Karpas-422 (cell line): Measurements from ENCODE around the gene LZTS3. TPM values are rescaled to one million over a fixed set of nuclear protein-coding genes. Genes with fewer than 3 reads are reported as not detected.
"Not testable (repeated sequence)": the region's sequence is repeated elsewhere in the genome, so short reads cannot be mapped to it uniquely, and the experiment has no call there.

Source experiments
- DNase-seq: peaks from one replicate; pipeline ENCODE4 v3.0.0-alpha.2; 2015
- H2AFZ ChIP-seq: fragments of 200-600 bp; sonication (generic); 2 replicates; pipeline ENCODE4 v1.6.1; 2014; ENCODE audit warnings: antibody characterized with exemption, low read length, mixed read lengths
- H3K27ac ChIP-seq: fragments of 200-600 bp; sonication (generic); 2 replicates; pipeline ENCODE4 v1.5.1; 2014; ENCODE audit warnings: mild to moderate bottlenecking, low read length, moderate library complexity
- H3K27me3 ChIP-seq: fragments of 200-600 bp; sonication (generic); 2 replicates; pipeline ENCODE4 v1.6.1; 2014; ENCODE audit warnings: low read length, mixed read lengths
- H3K36me3 ChIP-seq: fragments of 200-600 bp; sonication (generic); 2 replicates; pipeline ENCODE4 v1.6.1; 2014; ENCODE audit warnings: low read length, mixed read lengths; ENCODE audit not compliant: insufficient read depth
- H3K4me1 ChIP-seq: fragments of 200-600 bp; sonication (generic); 2 replicates; pipeline ENCODE4 v1.6.1; 2014; ENCODE audit warnings: mild to moderate bottlenecking, low read length, mixed read lengths
- H3K4me2 ChIP-seq: fragments of 200-600 bp; sonication (generic); 2 replicates; pipeline ENCODE4 v1.6.1; 2014; ENCODE audit warnings: low read length, low read depth, mild to moderate bottlenecking; ENCODE audit not compliant: poor library complexity, severe bottlenecking
- H3K4me3 ChIP-seq: fragments of 200-600 bp; sonication (generic); 2 replicates; pipeline ENCODE4 v1.5.1; 2014; ENCODE audit warnings: mild to moderate bottlenecking, antibody characterized with exemption, low read length, mixed read lengths
- H3K79me2 ChIP-seq: fragments of 200-600 bp; sonication (generic); 2 replicates; pipeline ENCODE4 v1.6.1; 2014; ENCODE audit warnings: mild to moderate bottlenecking, low read length, mixed read lengths
- H3K9ac ChIP-seq: fragments of 200-600 bp; sonication (generic); 2 replicates; pipeline ENCODE4 v1.6.0; 2014; ENCODE audit warnings: low read length
- H3K9me2 ChIP-seq: fragments of 200-600 bp; sonication (generic), shearing (Covaris generic); replicated peaks from 2 replicates; pipeline ENCODE4 v1.6.0; 2014; ENCODE audit warnings: mild to moderate bottlenecking, low read length, moderate library complexity; ENCODE audit not compliant: insufficient read depth
- H3K9me3 ChIP-seq: fragments of 300-700, 200-600 bp; sonication (generic); 2 replicates; pipeline ENCODE4 v1.6.1; 2014; ENCODE audit warnings: low read length, mixed read lengths
- H4K20me1 ChIP-seq: fragments of 200-600 bp; sonication (generic); 2 replicates; pipeline ENCODE4 v1.6.1; 2014; ENCODE audit warnings: mild to moderate bottlenecking, antibody characterized with exemption, low read length, low read depth; ENCODE audit not compliant: insufficient read depth
- total RNA-seq: library from RNA; depleted of rRNA; stranded (reverse); fragments of >200 nt; shearing (Covaris generic); gene quantifications from 2 replicates; pipeline ENCODE4 v1.2.3, GENCODE V29; 2014; ENCODE audit warnings: low replicate concordance

LZTS3 gene
- total RNA-seq, 1 experiment from 2014 or later = 3.1 TPM

GRCh38 chr20:3125776-3126526 lies 47.4 kb downstream of the LZTS3 start:
- not testable (repeated sequence) for H3K36me3 ChIP-seq, H3K4me3 ChIP-seq, H3K9me3 ChIP-seq, H3K27ac ChIP-seq, H4K20me1 ChIP-seq, H3K4me1 ChIP-seq, H3K9me2 ChIP-seq, H3K9ac ChIP-seq, H3K4me2 ChIP-seq, H2AFZ ChIP-seq, H3K27me3 ChIP-seq, DNase-seq
- H3K79me2 ChIP-seq = peaks cover 19% of the 10 kb centered on the region; the same call in 1 of the 2 replicates

GRCh38 chr20:3124773-3125560 lies 48.4 kb downstream of the LZTS3 start:
- not testable (repeated sequence) for H3K27me3 ChIP-seq, H3K9me2 ChIP-seq, H3K36me3 ChIP-seq, H2AFZ ChIP-seq, H3K27ac ChIP-seq, H3K4me1 ChIP-seq, H3K4me2 ChIP-seq, DNase-seq, H3K9me3 ChIP-seq, H4K20me1 ChIP-seq, H3K9ac ChIP-seq, H3K4me3 ChIP-seq
- 0 out of 2 replicates have a peak, but pooled peaks cover 15% of the 10 kb centered on the region for H3K79me2 ChIP-seq

- not testable (repeated sequence) for DNase-seq, H2AFZ ChIP-seq, H3K9ac ChIP-seq, H3K27ac ChIP-seq, H3K36me3 ChIP-seq, H3K27me3 ChIP-seq, H3K4me2 ChIP-seq, H4K20me1 ChIP-seq, H3K9me2 ChIP-seq, H3K4me1 ChIP-seq, H3K4me3 ChIP-seq, H3K79me2 ChIP-seq, H3K9me3 ChIP-seq
Measured at GRCh38 chr20:3124163-3124562, 49.2 kb downstream of the LZTS3 start.

GRCh38 chr20:3123542-3123941 lies 49.8 kb downstream of the LZTS3 start:
- Histone ChIP-seq H3K27ac (no peak overlapping the region), H4K20me1 (no peaks in the 10 kb centered on the region), H3K4me1 (no peaks in the 10 kb centered on the region), H3K36me3 (peaks cover 3% of the 10 kb centered on the region), H3K4me2 (no peak overlapping the region), H3K9me3 (peaks cover 5% of the 10 kb centered on the region), H3K79me2 (0 out of 2 replicates have a peak, but pooled peaks cover 3% of the 10 kb centered on the region), H3K9ac (no peak overlapping the region), H2AFZ (no peak overlapping the region), H3K4me3 (no peak overlapping the region), H3K27me3 (no peaks in the 10 kb centered on the region), H3K9me2 (no peaks in the 10 kb centered on the region)
- no peak for DNase-seq

GRCh38 chr20:3121955-3122610 lies 51.3 kb downstream of the LZTS3 start:
- peaks cover under 1% of the 10 kb centered on the region for H3K9me3 ChIP-seq
- H3K4me3 ChIP-seq = no peak overlapping the region
- no peaks in the 10 kb centered on the region for H3K9me2 ChIP-seq
- no peaks in the 10 kb centered on the region for H4K20me1 ChIP-seq
- peak; percentile 47 for DNase-seq
- H3K27me3 ChIP-seq = no peaks in the 10 kb centered on the region
- no peaks in the 10 kb centered on the region for H3K4me1 ChIP-seq
- peaks cover 3% of the 10 kb centered on the region for H3K36me3 ChIP-seq
- H3K79me2 ChIP-seq = no peaks in the 10 kb centered on the region
- H3K9ac ChIP-seq = no peak overlapping the region
- no peak overlapping the region for H2AFZ ChIP-seq
- H3K4me2 ChIP-seq = no peak overlapping the region
- no peak overlapping the region for H3K27ac ChIP-seq

- Histone ChIP-seq H3K79me2 (no peaks in the 10 kb centered on the region), H3K27ac (no peak overlapping the region)
- no peak for DNase-seq
Measured at GRCh38 chr20:3121271-3121911, 52.0 kb downstream of the LZTS3 start.

GRCh38 chr20:3119044-3119443 lies 54.3 kb downstream of the LZTS3 start:
- DNase-seq = no peak
- H3K4me2 ChIP-seq = no peak overlapping the region

More at GRCh38 chr20:3121271-3121911, 52.0 kb downstream of the LZTS3 start:
- Histone ChIP-seq H3K36me3 (peaks cover 3% of the 10 kb centered on the region), H3K9me3 (no peaks in the 10 kb centered on the region; the same call in 1 of the 2 replicates), H3K4me2 (no peak overlapping the region), H4K20me1 (no peaks in the 10 kb centered on the region), H2AFZ (no peak overlapping the region), H3K9me2 (no peaks in the 10 kb centered on the region), H3K4me3 (no peak overlapping the region), H3K27me3 (no peaks in the 10 kb centered on the region), H3K4me1 (no peaks in the 10 kb centered on the region), H3K9ac (no peak overlapping the region)

More at GRCh38 chr20:3119044-3119443, 54.3 kb downstream of the LZTS3 start:
- no peaks in the 10 kb centered on the region for H3K79me2 ChIP-seq
- H3K9me2 ChIP-seq = no peaks in the 10 kb centered on the region
- no peaks in the 10 kb centered on the region for H3K9me3 ChIP-seq
- no peak overlapping the region for H3K4me3 ChIP-seq
- H3K27ac ChIP-seq = no peak overlapping the region
- H3K9ac ChIP-seq = no peak overlapping the region
- H3K4me1 ChIP-seq = no peaks in the 10 kb centered on the region
- H3K27me3 ChIP-seq = no peaks in the 10 kb centered on the region
- H2AFZ ChIP-seq = no peak overlapping the region
- no peaks in the 10 kb centered on the region for H4K20me1 ChIP-seq
- H3K36me3 ChIP-seq = peaks cover 3% of the 10 kb centered on the region
